ENCODE data around the gene MTM1. TPM values are rescaled to one million over a fixed set of nuclear protein-coding genes. Genes with fewer than 3 reads are reported as not detected.

Gene MTM1
- total RNA-seq, 2 experiments from 2014 or later: 23.1 to 31.3 TPM

DNA sequence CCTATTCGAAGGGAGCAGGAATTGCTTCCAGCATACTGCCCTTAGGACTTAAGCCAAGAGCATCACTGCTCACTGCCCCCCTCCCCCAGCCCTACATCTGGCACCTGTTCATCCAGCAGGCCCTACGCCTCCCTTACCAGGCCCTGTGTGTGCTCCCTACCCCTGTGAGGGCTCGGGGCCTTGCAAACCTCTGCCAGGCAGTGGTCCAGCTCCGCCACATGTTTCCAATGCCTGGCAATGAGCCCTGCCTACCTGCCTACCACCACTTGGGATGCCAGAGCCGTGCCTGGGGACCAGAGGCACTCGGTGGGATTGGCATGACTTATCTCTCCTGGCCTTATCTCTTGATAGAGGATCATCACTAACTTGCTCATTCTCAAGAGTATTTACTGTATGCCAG lies 27.5 kb upstream of the MTM1 start:
- H3K27me3 Mint-ChIP-seq: no peaks in the 10 kb centered on the region
- POLR2A ChIA-PET: no interaction called here
- CTCF ChIA-PET: no interaction called here
- intact Hi-C loops (cut with DNase I, micrococcal nuclease): no loop called here
- H3K4me1 Mint-ChIP-seq: no peaks in the 10 kb centered on the region
- no peak overlapping the region for H3K27ac Mint-ChIP-seq
- DNase-seq (no peak), ATAC-seq (no peak)
- no peaks in the 10 kb centered on the region for H3K36me3 Mint-ChIP-seq (ENCODE audit: low read depth)
- H3K9me3 Mint-ChIP-seq (ENCODE audit: low read depth): peaks cover 6% of the 10 kb centered on the region
- H3K4me3 Mint-ChIP-seq: no peak overlapping the region

DNA sequence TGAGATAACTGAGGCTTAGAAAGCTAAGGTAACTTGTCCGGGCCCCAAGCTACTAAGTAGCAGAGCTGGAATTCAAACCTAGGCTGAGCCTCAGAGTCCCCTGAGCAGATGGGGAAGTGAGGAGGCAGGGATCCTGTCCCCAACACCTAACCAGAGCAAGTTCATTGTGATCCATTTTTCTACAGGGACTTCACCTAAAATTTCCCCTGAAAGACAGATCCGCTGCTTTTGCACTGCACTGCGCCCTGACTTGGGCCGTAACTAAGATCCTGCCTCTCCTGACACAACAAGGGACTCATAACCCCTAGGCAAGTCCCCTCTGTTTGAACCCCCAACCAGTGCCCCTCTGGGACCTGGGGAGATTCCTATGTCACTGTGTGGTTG lies 25.6 kb upstream of the MTM1 start:
- ChIA-PET CTCF (no interaction called here), POLR2A (no interaction called here)
- no peak for DNase-seq
- peaks cover 14% of the 10 kb centered on the region for H3K4me1 Mint-ChIP-seq
- no peaks in the 10 kb centered on the region for H3K9me3 Mint-ChIP-seq (ENCODE audit: low read depth)
- H3K4me3 Mint-ChIP-seq: no peak overlapping the region
- ATAC-seq: no peak
- no peak overlapping the region for H3K27ac Mint-ChIP-seq
- intact Hi-C loops (cut with DNase I, micrococcal nuclease): no loop called here
- H3K36me3 Mint-ChIP-seq (ENCODE audit: low read depth): no peaks in the 10 kb centered on the region
- H3K27me3 Mint-ChIP-seq: no peaks in the 10 kb centered on the region

DNA sequence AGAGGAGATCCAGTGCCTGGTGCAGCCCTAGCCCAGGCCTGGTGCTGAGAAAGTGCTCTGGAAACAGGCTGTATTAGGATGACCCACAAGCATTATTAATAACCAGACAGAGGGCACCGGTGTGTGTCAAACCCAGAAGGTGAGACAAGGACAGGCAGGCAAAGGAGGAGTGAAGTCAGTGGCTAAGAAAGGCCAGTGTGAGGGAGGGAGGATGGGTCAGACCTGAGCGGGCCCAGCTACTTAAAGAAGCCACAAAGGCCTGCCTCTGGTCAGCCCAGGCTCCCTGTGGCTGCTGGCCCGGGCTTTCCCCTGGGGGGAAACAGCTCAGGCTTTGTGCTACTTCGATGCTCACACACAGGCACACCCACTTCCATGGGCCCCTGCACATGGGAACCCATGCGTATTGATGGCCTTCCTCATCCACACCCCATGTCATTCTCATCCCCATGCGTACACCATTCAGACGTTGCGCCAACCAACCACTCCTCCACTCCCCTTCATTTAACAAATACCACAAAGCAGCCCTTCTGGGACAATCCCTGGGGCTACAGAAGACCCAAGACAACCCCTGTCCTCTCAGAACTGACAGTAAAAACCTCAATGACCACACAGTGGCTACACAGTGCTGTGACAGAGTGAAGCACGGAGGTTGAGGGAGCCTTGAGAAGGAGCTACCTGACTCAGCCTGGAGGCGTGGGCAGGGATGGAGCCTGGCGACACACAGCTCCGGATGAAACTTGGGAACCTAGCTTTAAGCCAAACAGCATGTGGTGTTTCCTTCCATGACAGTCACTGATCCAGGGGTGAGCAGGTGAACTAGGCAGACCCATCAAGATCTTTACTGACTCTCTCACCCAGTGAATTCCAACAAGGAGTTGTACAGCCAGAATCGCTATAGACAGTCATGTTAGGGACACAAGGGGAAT lies 24.9 kb upstream of the MTM1 start:
- DNase-seq: no peak
- no peaks in the 10 kb centered on the region for H3K27me3 Mint-ChIP-seq
- ChIA-PET CTCF (interaction anchor here (0.6 to 1.1 kb wide), 3 partner anchors 44 to 140 kb away, joined by 3 read pairs; no protein-coding TSS in a partner anchor), POLR2A (no interaction called here)
- ATAC-seq: no peak
- no peaks in the 10 kb centered on the region for H3K9me3 Mint-ChIP-seq (ENCODE audit: low read depth)
- no peak overlapping the region for H3K27ac Mint-ChIP-seq
- peaks cover 20% of the 10 kb centered on the region for H3K4me1 Mint-ChIP-seq
- no peaks in the 10 kb centered on the region for H3K36me3 Mint-ChIP-seq (ENCODE audit: low read depth)
- no peak overlapping the region for H3K4me3 Mint-ChIP-seq
- intact Hi-C loops (cut with DNase I, micrococcal nuclease): no loop called here

DNA sequence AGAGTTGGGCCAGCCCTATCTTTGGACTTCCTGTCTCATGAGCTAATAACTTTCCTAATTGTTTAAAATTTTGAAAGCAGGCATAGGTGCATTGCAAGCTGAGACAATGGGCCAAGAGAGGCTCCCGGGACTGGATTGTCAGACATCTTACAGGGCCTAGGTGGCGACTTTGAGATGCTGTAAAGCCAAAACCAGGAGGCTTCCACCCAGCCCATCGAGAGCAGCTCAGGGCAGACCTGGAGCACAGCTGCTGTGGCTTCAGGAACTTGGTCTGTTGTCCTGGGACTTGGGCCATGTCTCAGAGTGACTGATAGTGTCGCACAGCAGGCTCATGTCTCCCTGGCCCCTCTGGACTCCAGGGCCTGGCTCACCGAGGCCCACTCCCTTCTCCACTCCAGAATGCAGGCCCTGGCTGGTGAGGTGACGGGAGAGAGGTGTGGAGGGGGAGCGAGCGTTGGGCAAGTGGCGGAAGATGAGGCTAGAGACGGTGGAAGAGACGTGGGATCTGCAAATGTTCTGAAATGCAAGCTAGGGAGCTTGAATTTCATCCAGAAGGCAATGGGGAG lies 24.1 kb upstream of the MTM1 start:
- intact Hi-C loops (cut with DNase I, micrococcal nuclease): no loop called here
- no peak overlapping the region for H3K4me3 Mint-ChIP-seq
- peaks cover 24% of the 10 kb centered on the region for H3K4me1 Mint-ChIP-seq
- no peaks in the 10 kb centered on the region for H3K9me3 Mint-ChIP-seq (ENCODE audit: low read depth)
- H3K27ac Mint-ChIP-seq: no peak overlapping the region
- POLR2A ChIA-PET: no interaction called here
- CTCF ChIA-PET: interaction anchor here (0.6 to 1.1 kb wide), 3 partner anchors 43 to 140 kb away, joined by 3 read pairs; no protein-coding TSS in a partner anchor
- ATAC-seq (no peak), DNase-seq (peak; percentile 36)
- H3K36me3 Mint-ChIP-seq (ENCODE audit: low read depth): no peaks in the 10 kb centered on the region
- no peaks in the 10 kb centered on the region for H3K27me3 Mint-ChIP-seq

DNA sequence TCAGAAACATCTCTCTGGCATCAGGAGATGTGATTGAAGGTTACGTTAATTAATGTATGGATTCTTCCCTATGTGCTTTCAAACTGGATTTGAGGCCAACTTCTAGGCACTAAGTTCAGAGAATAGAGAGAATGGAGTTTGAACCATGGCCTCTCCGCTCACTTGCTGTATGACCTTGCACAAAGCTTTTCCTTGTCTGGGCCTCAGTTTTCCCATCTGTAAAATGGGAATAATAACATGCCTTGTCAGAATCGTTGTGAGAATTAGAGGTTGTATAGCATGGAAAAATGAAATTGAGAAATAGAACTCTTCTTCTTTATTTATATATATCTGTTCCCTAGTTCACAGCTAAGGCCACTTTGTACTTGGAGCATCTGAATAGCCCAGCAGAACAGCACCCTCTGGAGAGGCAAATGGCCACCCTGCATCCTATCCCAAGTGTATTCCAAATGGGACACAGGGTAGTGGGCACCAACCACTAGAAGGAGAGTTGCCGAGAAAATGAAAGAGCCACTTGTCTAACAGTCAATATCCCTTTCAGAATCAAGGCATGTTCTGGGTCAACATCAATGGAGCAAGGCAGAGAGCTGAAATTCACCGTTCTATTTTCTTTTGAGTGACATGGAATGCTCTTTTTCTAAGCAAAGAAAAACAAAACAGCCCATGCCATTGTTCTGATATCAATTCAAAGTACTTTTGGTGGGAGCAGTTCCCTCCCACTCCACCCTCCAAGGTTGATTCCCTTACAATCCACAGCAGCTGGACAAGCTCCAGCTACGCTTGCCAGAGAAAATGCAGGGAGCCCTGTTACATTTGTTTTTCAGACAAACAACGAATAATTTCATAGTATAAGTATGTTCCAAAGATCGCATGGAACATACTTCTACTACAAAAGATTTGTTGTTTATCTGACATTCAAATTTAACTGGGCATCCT lies 23.3 kb upstream of the MTM1 start:
- Mint-ChIP-seq H3K36me3 (ENCODE audit: low read depth) (no peaks in the 10 kb centered on the region), H3K9me3 (ENCODE audit: low read depth) (no peaks in the 10 kb centered on the region)
- intact Hi-C loops (cut with DNase I, micrococcal nuclease): no loop called here

DNA sequence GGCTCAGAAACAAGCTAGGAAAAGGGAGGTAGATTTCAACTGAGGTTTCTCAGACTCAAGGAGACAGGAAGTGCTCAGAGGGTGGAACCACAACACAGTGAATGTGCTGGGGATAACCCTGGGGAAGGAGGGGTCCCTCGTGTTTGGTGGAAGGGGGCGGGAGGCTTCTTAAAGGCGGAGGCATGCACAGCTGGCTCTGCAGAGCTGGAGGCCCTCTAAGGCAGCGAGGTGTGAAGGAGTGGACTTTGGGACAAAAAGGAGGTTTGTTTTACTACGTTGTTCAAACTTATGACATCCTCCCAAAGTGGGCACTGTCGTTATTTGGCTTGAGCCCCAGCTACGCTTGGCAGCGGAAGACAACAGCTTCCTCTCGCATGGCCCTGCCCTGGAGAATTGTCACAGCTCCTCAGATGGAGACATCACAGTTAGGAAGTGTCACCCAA lies 21.7 kb upstream of the MTM1 start:
- H3K9me3 Mint-ChIP-seq (ENCODE audit: low read depth): no peaks in the 10 kb centered on the region
- ATAC-seq: peak; percentile 39
- no peaks in the 10 kb centered on the region for H3K27me3 Mint-ChIP-seq
- peaks cover 24% of the 10 kb centered on the region for H3K4me1 Mint-ChIP-seq
- ChIA-PET POLR2A (interaction anchor here (1.1 kb wide), 1 partner anchor 28 kb away, joined by 3 read pairs; no protein-coding TSS in a partner anchor), CTCF (interaction anchor here (0.7 to 1.8 kb wide), 6 partner anchors 18 to 609 kb away, joined by 3 to 7 read pairs (median 4); partner anchors contain the start of gene EOLA2)
- peak; percentile 43 for DNase-seq
- peak overlapping the region; percentile 87 for H3K27ac Mint-ChIP-seq
- intact Hi-C loops (cut with DNase I, micrococcal nuclease): loop anchor here in 1 of 2 experiments (2.0 kb wide), 1 partner anchor 22 kb away; the partner anchor contains the start of gene MTM1
- peak overlapping the region; percentile 30 for H3K4me3 Mint-ChIP-seq
- no peaks in the 10 kb centered on the region for H3K36me3 Mint-ChIP-seq (ENCODE audit: low read depth)

More for the DNA sequence above, 23.3 kb upstream of the MTM1 start:
- H3K4me1 Mint-ChIP-seq: peaks cover 24% of the 10 kb centered on the region
- DNase-seq: no peak
- no peak overlapping the region for H3K4me3 Mint-ChIP-seq
- H3K27ac Mint-ChIP-seq: no peak overlapping the region
- CTCF ChIA-PET: interaction anchor here (1.1 to 1.4 kb wide), 3 partner anchors 43 to 139 kb away, joined by 3 read pairs; no protein-coding TSS in a partner anchor
- H3K27me3 Mint-ChIP-seq: no peaks in the 10 kb centered on the region
- no peak for ATAC-seq
- POLR2A ChIA-PET: no interaction called here

DNA sequence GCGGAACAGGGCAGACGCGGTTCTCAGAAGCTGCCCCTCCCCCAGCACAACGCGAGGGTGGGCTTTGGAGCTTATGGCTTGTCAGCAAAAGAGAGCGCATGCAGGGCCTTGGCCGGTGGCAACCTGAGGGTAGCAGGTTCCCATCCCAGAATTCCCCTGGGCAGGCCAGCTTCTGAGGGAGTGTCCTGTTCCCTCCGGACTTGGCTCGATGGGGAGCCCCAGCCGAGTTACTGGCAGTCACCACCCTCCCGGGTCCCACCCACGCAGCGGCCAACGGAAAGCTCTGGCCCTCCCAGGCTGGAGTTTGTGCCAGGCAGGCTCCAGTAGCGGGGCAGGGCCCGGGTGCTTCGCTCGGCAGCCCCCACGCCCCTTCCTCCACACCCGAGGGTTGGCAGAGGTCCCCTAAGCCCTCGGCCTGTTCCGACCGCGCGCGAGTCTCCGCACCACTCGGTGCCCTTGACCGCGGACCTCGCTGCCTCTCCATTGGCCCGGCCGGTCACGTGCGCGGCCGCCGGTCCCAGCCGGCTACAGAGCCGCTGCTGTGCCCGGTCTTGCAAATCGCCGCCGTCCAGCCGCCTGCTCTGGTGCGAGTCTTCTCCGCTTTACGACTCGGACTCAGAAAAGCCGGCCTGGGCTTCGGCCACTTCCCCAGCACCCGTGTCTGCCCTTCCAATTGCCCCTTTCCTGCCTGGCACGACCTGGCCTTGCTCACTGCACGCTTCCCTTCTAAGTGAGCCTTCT lies 20.9 kb upstream of the MTM1 start:
- DNase-seq: peak; percentile 37
- H3K36me3 Mint-ChIP-seq (ENCODE audit: low read depth): no peaks in the 10 kb centered on the region
- intact Hi-C loops (cut with DNase I, micrococcal nuclease): loop anchor here in 1 of 2 experiments (2.0 kb wide), 1 partner anchor 21 kb away; the partner anchor contains the start of gene MTM1
- peaks cover 24% of the 10 kb centered on the region for H3K4me1 Mint-ChIP-seq
- no peaks in the 10 kb centered on the region for H3K27me3 Mint-ChIP-seq
- CTCF ChIA-PET: interaction anchor here (0.8 to 1.8 kb wide), 4 partner anchors 17 to 610 kb away, joined by 3 to 7 read pairs (median 4); partner anchors contain the start of gene EOLA2
- POLR2A ChIA-PET: no interaction called here
- peak; percentile 47 for ATAC-seq
- H3K4me3 Mint-ChIP-seq: peak overlapping the region; percentile 8
- H3K27ac Mint-ChIP-seq: peak overlapping the region; percentile 87
- no peaks in the 10 kb centered on the region for H3K9me3 Mint-ChIP-seq (ENCODE audit: low read depth)

DNA sequence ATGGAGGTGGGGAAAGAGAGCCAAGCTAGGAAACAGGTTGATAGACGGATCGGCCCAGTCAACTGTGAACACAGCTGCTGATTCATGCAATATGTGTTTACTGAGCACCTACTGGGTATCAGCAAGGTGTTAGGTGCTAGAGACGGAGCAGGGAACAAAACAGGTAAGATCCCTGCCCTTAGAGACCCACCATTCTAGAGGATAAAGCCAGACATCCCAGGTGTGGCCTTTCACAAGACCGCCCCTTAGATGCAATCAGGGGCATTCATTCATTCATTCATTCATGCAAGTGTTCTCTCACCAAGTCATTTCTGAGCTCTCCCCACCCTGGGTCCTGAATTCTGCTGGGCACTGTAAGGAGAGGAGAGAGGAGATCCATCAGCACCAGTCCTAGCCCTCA lies 20.2 kb upstream of the MTM1 start:
- Mint-ChIP-seq H3K27ac (peak overlapping the region; percentile 79), H3K36me3 (ENCODE audit: low read depth) (no peaks in the 10 kb centered on the region)
- intact Hi-C loops (cut with DNase I, micrococcal nuclease): no loop called here

DNA sequence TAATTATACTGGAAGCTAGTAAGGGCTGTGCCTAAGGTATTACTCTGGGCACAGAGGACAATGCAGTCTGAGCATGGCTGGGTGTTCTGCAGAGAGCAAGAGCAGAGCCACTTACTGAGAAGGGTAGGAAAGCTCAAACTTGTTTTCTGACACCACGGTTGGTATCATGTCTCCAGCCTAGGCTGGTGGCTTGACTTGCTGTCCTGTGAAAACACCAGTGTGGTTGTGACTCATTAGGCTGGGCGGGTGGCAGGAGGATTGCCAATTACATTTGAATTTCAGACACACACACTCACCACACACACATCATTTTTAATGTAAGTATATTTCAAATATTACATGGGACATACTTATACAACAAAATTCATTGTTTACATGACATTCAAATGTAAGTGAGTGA lies 19.7 kb upstream of the MTM1 start:
- Mint-ChIP-seq H3K36me3 (ENCODE audit: low read depth) (no peaks in the 10 kb centered on the region), H3K4me3 (no peak overlapping the region), H3K27me3 (no peaks in the 10 kb centered on the region), H3K9me3 (ENCODE audit: low read depth) (no peaks in the 10 kb centered on the region), H3K27ac (no peak overlapping the region), H3K4me1 (peaks cover 24% of the 10 kb centered on the region)
- CTCF ChIA-PET: interaction anchor here (0.6 to 1.0 kb wide), 3 partner anchors 38 to 1768 kb away, joined by 3 to 4 read pairs (median 4); no protein-coding TSS in a partner anchor
- DNase-seq (peak; percentile 30), ATAC-seq (peak; percentile 21)
- intact Hi-C loops (cut with DNase I, micrococcal nuclease): no loop called here
- POLR2A ChIA-PET: no interaction called here

More for the DNA sequence above, 20.2 kb upstream of the MTM1 start:
- H3K4me1 Mint-ChIP-seq: peaks cover 24% of the 10 kb centered on the region
- CTCF ChIA-PET: interaction anchor here (0.6 to 1.8 kb wide), 3 partner anchors 39 to 646 kb away, joined by 4 to 7 read pairs (median 4); no protein-coding TSS in a partner anchor
- no peaks in the 10 kb centered on the region for H3K27me3 Mint-ChIP-seq
- peak overlapping the region; percentile 8 for H3K4me3 Mint-ChIP-seq
- no peak for ATAC-seq
- no peaks in the 10 kb centered on the region for H3K9me3 Mint-ChIP-seq (ENCODE audit: low read depth)
- DNase-seq: no peak
- POLR2A ChIA-PET: no interaction called here

DNA sequence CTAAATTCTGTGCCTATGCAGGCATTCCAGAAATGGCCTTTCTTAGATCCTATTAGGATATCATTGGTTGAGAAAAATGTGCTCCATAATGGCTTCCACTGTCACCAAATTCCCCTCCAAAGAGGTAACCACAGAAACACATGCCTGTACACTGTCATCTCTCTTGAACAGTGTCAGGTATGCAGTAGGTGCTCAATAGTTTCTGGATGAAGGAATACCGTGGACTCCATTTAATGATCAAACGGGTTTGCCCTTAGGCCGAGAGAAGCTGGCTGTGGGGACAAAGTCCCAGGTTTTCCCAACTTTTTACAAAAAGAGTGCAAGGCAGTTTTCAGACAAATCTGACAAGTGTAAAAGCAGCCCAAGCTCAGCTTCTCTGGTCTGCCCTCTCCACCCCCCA lies 16.5 kb upstream of the MTM1 start:
- no peaks in the 10 kb centered on the region for H3K36me3 Mint-ChIP-seq (ENCODE audit: low read depth)
- H3K9me3 Mint-ChIP-seq (ENCODE audit: low read depth): no peaks in the 10 kb centered on the region
- ChIA-PET POLR2A (no interaction called here), CTCF (no interaction called here)
- DNase-seq: no peak
- H3K4me3 Mint-ChIP-seq: no peak overlapping the region
- intact Hi-C loops (cut with DNase I, micrococcal nuclease): no loop called here
- H3K4me1 Mint-ChIP-seq: peaks cover 15% of the 10 kb centered on the region
- H3K27me3 Mint-ChIP-seq: no peaks in the 10 kb centered on the region
- H3K27ac Mint-ChIP-seq: no peak overlapping the region
- ATAC-seq: no peak
